H1 (cell line): ENCODE data around the gene PLPPR3. TPM values are rescaled to one million over a fixed set of nuclear protein-coding genes. Genes with fewer than 3 reads are reported as not detected.

Experiments
- CTCF ChIA-PET: fragments of 300-600 bp; sonication (Branson Sonifier 250); formaldehyde crosslinking; loops from one replicate; lab custom pipeline; 2021; ENCODE audit not compliant: partially characterized antibody; lab: Charles Lee
- POLR2A ChIA-PET: fragments of 300-600 bp; sonication (Branson Sonifier 250); formaldehyde crosslinking; loops from one replicate; lab custom pipeline; 2021; ENCODE audit warnings: inconsistent platforms; ENCODE audit not compliant: partially characterized antibody; lab: Charles Lee
- DNase-seq, 2 experiments: peaks; one replicate each; pipeline versions ENCODE4 v3.0.0 to v3.0.0-alpha.2; 2010 to 2022; ENCODE audit warnings: low spot score in 2 of 2, low read depth in 1 of 2, mixed read lengths in 1 of 2
- FAIRE-seq: peaks from 2 replicates; lab custom pipeline; 2011; peaks lifted over from hg19 to GRCh38; lab: Jason Lieb, UNC
- H2AFZ ChIP-seq: 2 replicates; pipeline ENCODE4 v1.8.1; 2012; ENCODE audit warnings: low read length, inconsistent platforms
- H2AK5ac ChIP-seq: 2 replicates; pipeline ENCODE4 v1.6.1; 2013; ENCODE audit warnings: low read depth, low read length
- H2BK120ac ChIP-seq: replicated peaks from 2 replicates; pipeline ENCODE3; 2013; ENCODE audit warnings: low read depth, low read length, inconsistent platforms
- H2BK12ac ChIP-seq: 2 replicates; pipeline ENCODE4 v1.6.1; 2013; ENCODE audit warnings: low read depth, low read length
- H2BK15ac ChIP-seq: 2 replicates; pipeline ENCODE4 v1.6.1; 2013; ENCODE audit warnings: low read length
- H2BK20ac ChIP-seq: 2 replicates; pipeline ENCODE4 v1.6.1; 2013; ENCODE audit warnings: low read length
- H2BK5ac ChIP-seq: 2 replicates; pipeline ENCODE4 v1.6.1; 2013; ENCODE audit warnings: low read depth, low read length
- H3K14ac ChIP-seq: 2 replicates; pipeline ENCODE4 v1.6.1; 2013; ENCODE audit warnings: inconsistent platforms; ENCODE audit not compliant: insufficient read length
- H3K18ac ChIP-seq: 2 replicates; pipeline ENCODE4 v1.6.1; 2013; ENCODE audit warnings: low read length; ENCODE audit errors: extremely low read depth
- H3K23ac ChIP-seq: 2 replicates; pipeline ENCODE4 v1.6.1; 2013; ENCODE audit warnings: inconsistent platforms; ENCODE audit not compliant: insufficient read length
- H3K23me2 ChIP-seq: 2 replicates; pipeline ENCODE4 v1.6.1; 2013; ENCODE audit warnings: low read depth, low read length
- H3K27ac ChIP-seq: 2 replicates; pipeline ENCODE4 v1.6.1; 2011; ENCODE audit warnings: low read depth, low read length, inconsistent platforms
- H3K27me3 ChIP-seq, 4 experiments: replicated peaks in 1 of 4; 1 replicate in 1 of 4; 2 replicates in 3 of 4; pipeline versions ENCODE4 v1.6.1 to v1.8.1; 2011 to 2013; ENCODE audit warnings: low read length in 3 of 4, mild to moderate bottlenecking in 3 of 4, inconsistent platforms in 2 of 4, mixed read lengths in 2 of 4, moderate library complexity in 1 of 4; ENCODE audit not compliant: control insufficient read depth in 3 of 4, insufficient read depth in 3 of 4; ENCODE audit errors: extremely low read depth in 1 of 4
- H3K36me3 ChIP-seq, 4 experiments: 2 replicates each; pipeline versions ENCODE4 v1.6.1 to v1.8.1; 2011 to 2013; ENCODE audit warnings: mild to moderate bottlenecking in 4 of 4, low read length in 3 of 4, moderate library complexity in 2 of 4, control low read depth in 1 of 4, inconsistent platforms in 1 of 4; ENCODE audit not compliant: insufficient read depth in 4 of 4, control insufficient read depth in 2 of 4
- H3K4ac ChIP-seq: replicated peaks from 2 replicates; pipeline ENCODE3; 2013; ENCODE audit warnings: low read length, low read depth, mixed read lengths, inconsistent platforms; ENCODE audit not compliant: insufficient read length
- H3K4me1 ChIP-seq, 4 experiments: replicated peaks in 1 of 4; 1 replicate in 1 of 4; 2 replicates in 3 of 4; pipeline versions ENCODE4 v1.6.1 to v1.8.1; 2011 to 2013; ENCODE audit warnings: low read length in 3 of 4, inconsistent platforms in 2 of 4, mixed read lengths in 1 of 4; ENCODE audit not compliant: insufficient read depth in 4 of 4, control insufficient read depth in 3 of 4
- H3K4me2 ChIP-seq, 2 experiments: 2 replicates each; pipeline versions ENCODE4 v1.6.1 to v1.8.1; 2011 to 2013; ENCODE audit warnings: low read depth in 2 of 2, low read length in 2 of 2, control low read depth in 1 of 2, inconsistent platforms in 1 of 2, mild to moderate bottlenecking in 1 of 2; ENCODE audit not compliant: insufficient read depth in 1 of 2
- H3K4me3 ChIP-seq, 4 experiments: fragments of 200-600, 300-600 bp in 1 of 4; sonication (generic), shearing (Covaris generic), sonication (Bioruptor Twin) in 1 of 4; 2 replicates each; pipeline versions ENCODE4 v1.5.1 to v1.8.1; 2011 to 2016; ENCODE audit warnings: low read length in 4 of 4, low read depth in 3 of 4, control low read depth in 2 of 4, inconsistent platforms in 2 of 4, mild to moderate bottlenecking in 2 of 4, mixed read lengths in 1 of 4, moderate library complexity in 1 of 4; ENCODE audit not compliant: insufficient read depth in 2 of 4; ENCODE audit errors: extremely low read depth in 1 of 4
- H3K56ac ChIP-seq: replicated peaks from 2 replicates; pipeline ENCODE3; 2013; ENCODE audit warnings: low read depth, mild to moderate bottlenecking, mixed read lengths, low read length, inconsistent platforms; ENCODE audit not compliant: insufficient read length
- H3K79me1 ChIP-seq: 2 replicates; pipeline ENCODE4 v1.6.1; 2013; ENCODE audit warnings: low read depth, low read length, control low read depth
- H3K79me2 ChIP-seq, 2 experiments: 2 replicates each; pipeline versions ENCODE4 v1.6.1 to v1.8.1; 2012 to 2013; ENCODE audit warnings: low read length in 2 of 2, mild to moderate bottlenecking in 2 of 2, inconsistent platforms in 1 of 2; ENCODE audit not compliant: insufficient read depth in 2 of 2, control insufficient read depth in 1 of 2
- H3K9ac ChIP-seq, 4 experiments: replicated peaks in 1 of 4; 1 replicate in 1 of 4; 2 replicates in 3 of 4; pipeline versions ENCODE4 v1.6.1 to v1.8.1; 2011 to 2013; ENCODE audit warnings: low read depth in 3 of 4, low read length in 3 of 4, control low read depth in 2 of 4, mild to moderate bottlenecking in 2 of 4, moderate library complexity in 2 of 4, inconsistent platforms in 1 of 4; ENCODE audit errors: extremely low read depth in 1 of 4
- H3K9me3 ChIP-seq, 2 experiments: 2 replicates each; pipeline versions ENCODE4 v1.6.1 to v1.8.1; 2012 to 2013; ENCODE audit warnings: mild to moderate bottlenecking in 2 of 2, moderate library complexity in 2 of 2, control low read depth in 1 of 2, inconsistent platforms in 1 of 2, low read depth in 1 of 2, low read length in 1 of 2, mixed read lengths in 1 of 2; ENCODE audit not compliant: insufficient read depth in 2 of 2
- H4K20me1 ChIP-seq, 2 experiments: replicated peaks in 1 of 2; 2 replicates each; pipeline versions ENCODE3 to v1.8.1; 2011 to 2013; ENCODE audit warnings: inconsistent platforms in 2 of 2, low read length in 2 of 2, mild to moderate bottlenecking in 1 of 2; ENCODE audit not compliant: insufficient read depth in 2 of 2, control insufficient read depth in 1 of 2
- H4K5ac ChIP-seq: 2 replicates; pipeline ENCODE4 v1.6.1; 2013; ENCODE audit warnings: low read length, low read depth, mixed read lengths, inconsistent platforms; ENCODE audit not compliant: insufficient read length
- H4K8ac ChIP-seq: 2 replicates; pipeline ENCODE4 v1.8.0; 2013; ENCODE audit warnings: mild to moderate bottlenecking, moderate library complexity, low read length, inconsistent platforms; ENCODE audit not compliant: insufficient read depth; ENCODE audit errors: extremely low read depth
- H4K91ac ChIP-seq: replicated peaks from 2 replicates; pipeline ENCODE3; 2013; ENCODE audit warnings: low read length, mixed read lengths, inconsistent platforms; ENCODE audit not compliant: insufficient read length
- FOSL1 ChIP-seq: IDR thresholded peaks from 2 replicates; pipeline ENCODE4 v1.6.1; 2011; ENCODE audit warnings: mild to moderate bottlenecking, low read depth, low read length, moderate library complexity; ENCODE audit not compliant: insufficient read depth
- KDM4A ChIP-seq: IDR thresholded peaks from one replicate; pipeline ENCODE4 v1.7.1; 2012; ENCODE audit warnings: low read depth, mild to moderate bottlenecking, moderate library complexity, low read length, inconsistent platforms; ENCODE audit not compliant: severe bottlenecking
- MAFK ChIP-seq: IDR thresholded peaks from 2 replicates; pipeline ENCODE4 v1.6.1; 2012; ENCODE audit warnings: low read depth, mild to moderate bottlenecking, improper control_type of control experiment, low read length
- TAF7 ChIP-seq: optimal IDR thresholded peaks from 2 replicates; pipeline ENCODE3; 2011; ENCODE audit warnings: low read depth, mild to moderate bottlenecking, inconsistent platforms, low read length, moderate library complexity, borderline replicate concordance
- WGBS, 2 experiments: shearing (Covaris generic) in 1 of 2; methylation state at CpG; one replicate each; pipeline versions ENCODE4 v1.1.6 to v1.1.7; 2013 to 2015; ENCODE audit warnings: low lambda C conversion rate in 2 of 2, mixed read lengths in 2 of 2, inconsistent platforms in 1 of 2, low coverage in 1 of 2, missing lambda C conversion rate in 1 of 2; ENCODE audit not compliant: insufficient replicate concordance in 2 of 2, insufficient coverage in 1 of 2, insufficient read length in 1 of 2; ENCODE audit errors: extremely low coverage in 1 of 2, missing lambda C conversion rate in 1 of 2; 5-methylcytosine and 5-hydroxymethylcytosine counted together
- polyA plus RNA-seq, 7 experiments: library from polyadenylated mRNA; depleted of rRNA in 3 of 7; stranded (reverse) in 5 of 7; unstranded in 2 of 7; fragments of >200 nt in 5 of 7; fragments of 200-250 nt in 2 of 7; gene quantifications; 1 replicate in 5 of 7; 2 replicates in 1 of 7; 4 replicates in 1 of 7; pipeline versions ENCODE4 v1.2.1 to v1.2.3, GENCODE V29; 2011 to 2013; ENCODE audit warnings: missing spikeins in 2 of 7, mixed read lengths in 2 of 7
- total RNA-seq: library from RNA; stranded (reverse); fragmentation: NEBNext Ultra II Directional; extraction: Animal tissue kit (Norgen Biotek cat#: 25700); gene quantifications from 2 replicates; pipeline ENCODE4 v1.2.1, GENCODE V29; 2021

The PLPPR3 gene
- total and polyA plus RNA-seq, 2 of the 8 experiments (the other 6 are each of a cell fraction or from before 2014, with no cell fraction given), result 71.7 to 76.4 TPM

DNA sequence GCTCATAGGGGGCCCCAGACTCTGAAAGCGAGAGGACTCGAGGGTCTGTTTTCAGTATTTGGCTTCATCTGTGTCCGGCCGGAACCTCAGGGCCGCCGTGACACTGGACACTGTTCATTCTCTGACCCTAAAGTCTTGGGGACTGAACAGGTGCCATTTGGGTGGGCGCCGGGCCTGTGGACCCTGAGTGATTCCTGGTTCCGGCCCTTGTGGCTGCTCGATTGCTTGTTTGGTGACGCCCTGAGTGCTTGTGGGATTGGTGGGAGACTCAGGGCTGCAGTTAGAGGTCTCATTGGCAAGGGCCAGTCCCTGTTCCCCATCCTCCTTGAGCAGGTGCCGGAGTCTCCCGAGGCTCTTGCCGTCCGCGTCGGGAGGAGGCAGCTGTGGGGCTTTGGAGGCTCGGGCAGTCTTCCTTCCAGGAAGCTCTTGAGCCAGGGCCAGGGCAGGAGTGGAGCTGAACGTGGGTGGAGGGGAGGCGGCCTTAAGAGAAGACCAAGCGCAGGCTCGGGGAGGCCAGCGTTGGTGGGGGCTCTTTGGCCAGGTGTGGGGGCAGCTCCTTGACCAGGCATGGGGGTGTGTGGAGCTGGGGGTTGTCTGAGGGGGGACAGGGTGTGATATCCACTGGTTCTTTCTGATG is 19.8 kb downstream of the PLPPR3 start:
- Histone ChIP-seq H3K23me2 (peaks cover 8% of the 10 kb centered on the region; the same call in 1 of the 2 replicates), H4K20me1 (peaks cover 67 to 75% of the 10 kb centered on the region in 2 experiments), H3K27ac (peak overlapping the region; percentile 53; the same call in 1 of the 2 replicates), H3K4ac (no peak overlapping the region), H3K4me2 (peak overlapping the region; percentile 16 to 38; a peak in 3 of 4 replicates), H2BK15ac (no peak overlapping the region)
- POLR2A ChIA-PET, result interaction anchor here (0.6 to 16.9 kb wide), 18 partner anchors 8 to 391 kb away, joined by 3 to 277 read pairs (median 6); partner anchors contain the start of genes AZU1, PLPPR3 and PRTN3
- TF ChIP-seq MAFK (no peak), TAF7 (no peak), FOSL1 (no peak), KDM4A (no peak)
- TF ChIP-seq, all 59 proteins: peak for 0
- Histone ChIP-seq H2BK120ac (no peak overlapping the region), H2BK12ac (no peak overlapping the region), H3K9me3 (no peaks in the 10 kb centered on the region), H3K14ac (no peak overlapping the region), H3K79me2 (peaks cover 62 to 86% of the 10 kb centered on the region in 2 experiments), H4K91ac (no peak overlapping the region), H4K8ac (no peak overlapping the region), H3K79me1 (peaks cover 16% of the 10 kb centered on the region), H4K5ac (no peak overlapping the region), H3K4me3 (no peak overlapping the region), H2AFZ (no peak overlapping the region), H3K36me3 (peaks cover 33 to 64% (median 57%) of the 10 kb centered on the region in 4 experiments), H2AK5ac (no peak overlapping the region), H3K23ac (no peak overlapping the region), H2BK5ac (peak overlapping the region; percentile 60; the same call in 1 of the 2 replicates), H3K56ac (no peak overlapping the region), H2BK20ac (no peak overlapping the region), H3K9ac (peak overlapping the region in 1 of 4 experiments; percentile 39; a peak in 2 of 7 replicates), H3K27me3 (no peaks in the 10 kb centered on the region), H3K4me1 (peaks cover 0 to 25% (median 15%) of the 10 kb centered on the region in 4 experiments; a peak in 6 of 7 replicates), H3K18ac (no peak overlapping the region)
- FAIRE-seq (no peak), DNase-seq (no peak)
- CTCF ChIA-PET, result interaction anchor here (0.7 to 1.5 kb wide), 3 partner anchors 29 to 227 kb away, joined by 3 to 5 read pairs (median 4); no protein-coding TSS in a partner anchor
- WGBS, 2 experiments, result 94% methylated on average over 20 of the region's 23 CpGs; no CpG with 5 or more reads in 1 of the 2 experiments
